ENCODE data around the gene RAPGEF6.

The RAPGEF6 gene

GRCh38 chr5:131630208-131630962 lies 4.6 kb downstream of the RAPGEF6 start:
- no peak overlapping the region for H3K27ac ChIP-seq (ENCODE audit: low read length)
- H4K20me1 ChIP-seq (ENCODE audit: insufficient read depth, low read length) = peaks cover 29% of the 10 kb centered on the region; the same call in 1 of the 2 replicates

GRCh38 chr5:131628990-131629389 lies 6.0 kb downstream of the RAPGEF6 start:
- Histone ChIP-seq H3K79me2 (ENCODE audit: insufficient read depth, low read length) (peaks cover 98% of the 10 kb centered on the region), H3K4me2 (ENCODE audit: insufficient read depth, low read length) (peak overlapping the region; percentile 14; the same call in 1 of the 2 replicates), H3K27ac (ENCODE audit: low read length) (no peak overlapping the region), H3K36me3 (ENCODE audit: insufficient read depth, low read length) (no peaks in the 10 kb centered on the region), H3K9me3 (ENCODE audit: insufficient read depth, low read length, severe bottlenecking) (no peaks in the 10 kb centered on the region), H3K4me1 (ENCODE audit: insufficient read depth, low read length) (peaks cover 35% of the 10 kb centered on the region), H2AFZ (ENCODE audit: low read depth, low read length) (no peak overlapping the region), H3K9ac (ENCODE audit: low read depth, low read length) (no peak overlapping the region), H3K27me3 (ENCODE audit: insufficient read depth, low read length, poor library complexity) (no peaks in the 10 kb centered on the region), H3K4me3 (ENCODE audit: low read depth in 1 of 2, low read length in 2 of 2) (no peak overlapping the region), H4K20me1 (ENCODE audit: insufficient read depth, low read length) (peaks cover 33% of the 10 kb centered on the region; the same call in 1 of the 2 replicates)
- no peak for DNase-seq
- TF ChIP-seq, protein P1, sequence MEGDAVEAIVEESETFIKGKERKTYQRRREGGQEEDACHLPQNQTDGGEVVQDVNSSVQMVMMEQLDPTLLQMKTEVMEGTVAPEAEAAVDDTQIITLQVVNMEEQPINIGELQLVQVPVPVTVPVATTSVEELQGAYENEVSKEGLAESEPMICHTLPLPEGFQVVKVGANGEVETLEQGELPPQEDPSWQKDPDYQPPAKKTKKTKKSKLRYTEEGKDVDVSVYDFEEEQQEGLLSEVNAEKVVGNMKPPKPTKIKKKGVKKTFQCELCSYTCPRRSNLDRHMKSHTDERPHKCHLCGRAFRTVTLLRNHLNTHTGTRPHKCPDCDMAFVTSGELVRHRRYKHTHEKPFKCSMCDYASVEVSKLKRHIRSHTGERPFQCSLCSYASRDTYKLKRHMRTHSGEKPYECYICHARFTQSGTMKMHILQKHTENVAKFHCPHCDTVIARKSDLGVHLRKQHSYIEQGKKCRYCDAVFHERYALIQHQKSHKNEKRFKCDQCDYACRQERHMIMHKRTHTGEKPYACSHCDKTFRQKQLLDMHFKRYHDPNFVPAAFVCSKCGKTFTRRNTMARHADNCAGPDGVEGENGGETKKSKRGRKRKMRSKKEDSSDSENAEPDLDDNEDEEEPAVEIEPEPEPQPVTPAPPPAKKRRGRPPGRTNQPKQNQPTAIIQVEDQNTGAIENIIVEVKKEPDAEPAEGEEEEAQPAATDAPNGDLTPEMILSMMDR (IDR thresholded peaks at IDR 0.05; ENCODE audit: borderline replicate concordance, extremely low read depth, low read length, poor library complexity, severe bottlenecking) = no peak
- TF ChIP-seq EZH2 (IDR thresholded peaks at IDR 0.05; ENCODE audit: borderline replicate concordance, low read depth, low read length, severe bottlenecking) = no peak
- no peak for ATAC-seq (ENCODE audit: insufficient read depth, low read depth)

More at GRCh38 chr5:131630208-131630962, 4.6 kb downstream of the RAPGEF6 start:
- Histone ChIP-seq H3K4me1 (ENCODE audit: insufficient read depth, low read length) (peaks cover 38% of the 10 kb centered on the region), H3K4me2 (ENCODE audit: insufficient read depth, low read length) (peak overlapping the region; percentile 10; the same call in 1 of the 2 replicates), H3K9me3 (ENCODE audit: insufficient read depth, low read length, severe bottlenecking) (no peaks in the 10 kb centered on the region), H3K79me2 (ENCODE audit: insufficient read depth, low read length) (peaks cover 97% of the 10 kb centered on the region), H2AFZ (ENCODE audit: low read depth, low read length) (no peak overlapping the region), H3K9ac (ENCODE audit: low read depth, low read length) (no peak overlapping the region), H3K36me3 (ENCODE audit: insufficient read depth, low read length) (peaks cover 5% of the 10 kb centered on the region; the same call in 1 of the 2 replicates), H3K27me3 (ENCODE audit: insufficient read depth, low read length, poor library complexity) (no peaks in the 10 kb centered on the region), H3K4me3 (ENCODE audit: low read depth in 1 of 2, low read length in 2 of 2) (no peak overlapping the region)
- DNase-seq (no peak), ATAC-seq (ENCODE audit: insufficient read depth, low read depth) (no peak)
- TF ChIP-seq, protein P1 (IDR thresholded peaks at IDR 0.05; ENCODE audit: borderline replicate concordance, extremely low read depth, low read length, poor library complexity, severe bottlenecking) = no peak

DNA sequence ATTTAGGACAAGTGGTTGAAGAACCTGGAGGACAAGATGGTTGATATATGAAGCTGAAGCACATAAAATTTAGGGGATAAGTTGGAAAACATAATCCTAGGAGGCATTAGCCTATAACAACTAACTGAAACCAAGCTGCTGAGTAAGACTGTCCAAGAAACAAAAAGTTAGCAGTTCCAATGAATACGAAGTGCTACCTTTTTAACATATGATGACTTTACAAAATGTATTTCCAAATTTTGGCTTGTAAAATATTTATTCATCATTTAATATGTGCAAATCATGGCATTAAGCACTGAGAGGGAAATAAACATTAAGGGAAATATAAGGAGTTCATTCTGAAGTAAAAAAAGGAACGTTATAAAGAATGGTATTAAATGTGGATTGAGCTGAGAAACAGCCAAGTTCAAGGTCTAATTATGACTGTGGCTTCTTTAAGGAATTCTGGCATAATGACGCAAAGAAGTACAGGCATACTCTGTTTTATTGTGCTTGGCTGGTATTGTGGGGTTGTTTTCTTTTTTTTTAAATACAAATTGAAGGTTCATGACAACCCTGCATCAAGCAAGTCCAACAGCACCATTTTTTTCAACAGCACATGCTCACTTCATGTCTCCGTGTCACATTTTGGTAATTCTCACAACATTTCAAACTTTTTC lies 7.7 kb downstream of the RAPGEF6 start:
- no peak overlapping the region for H2AFZ ChIP-seq (ENCODE audit: low read depth, low read length)
- H3K79me2 ChIP-seq (ENCODE audit: insufficient read depth, low read length) = peaks cover 98% of the 10 kb centered on the region
- H4K20me1 ChIP-seq (ENCODE audit: insufficient read depth, low read length) = peaks cover 38% of the 10 kb centered on the region; the same call in 1 of the 2 replicates
- TF ChIP-seq EZH2 (IDR thresholded peaks at IDR 0.05; ENCODE audit: borderline replicate concordance, low read depth, low read length, severe bottlenecking) = no peak
- TF ChIP-seq, protein P1 (IDR thresholded peaks at IDR 0.05; ENCODE audit: borderline replicate concordance, extremely low read depth, low read length, poor library complexity, severe bottlenecking) = no peak
- H3K9ac ChIP-seq (ENCODE audit: low read depth, low read length) = no peak overlapping the region
- no peak overlapping the region for H3K4me3 ChIP-seq (ENCODE audit: low read depth in 1 of 2, low read length in 2 of 2)
- ATAC-seq (ENCODE audit: insufficient read depth, low read depth) = no peak
- no peak for DNase-seq
- H3K36me3 ChIP-seq (ENCODE audit: insufficient read depth, low read length) = no peaks in the 10 kb centered on the region
- no peaks in the 10 kb centered on the region for H3K27me3 ChIP-seq (ENCODE audit: insufficient read depth, low read length, poor library complexity)
- H3K9me3 ChIP-seq (ENCODE audit: insufficient read depth, low read length, severe bottlenecking) = no peaks in the 10 kb centered on the region
- no peak overlapping the region for H3K27ac ChIP-seq (ENCODE audit: low read length)
- peaks cover 19% of the 10 kb centered on the region; the same call in 1 of the 2 replicates for H3K4me1 ChIP-seq (ENCODE audit: insufficient read depth, low read length)
- H3K4me2 ChIP-seq (ENCODE audit: insufficient read depth, low read length) = no peak overlapping the region

Data from DND-41 (cell line).